Panc1 (cell line): Measurements from ENCODE around the gene DAB2IP.

Experiments
- POLR2AphosphoS5 ChIP-seq: IDR thresholded peaks from 2 replicates; pipeline ENCODE4 v1.6.1; 2012; ENCODE audit warnings: mild to moderate bottlenecking, low read depth, low read length, moderate library complexity
- SIN3A ChIP-seq: IDR thresholded peaks from 2 replicates; pipeline ENCODE4 v1.6.1; 2012; ENCODE audit warnings: low read depth, mild to moderate bottlenecking, low read length, moderate library complexity, borderline replicate concordance; ENCODE audit not compliant: insufficient read depth
- TF ChIP-seq, protein P1 (sequence below): fragments of 450-650 bp; IDR thresholded peaks from 2 replicates; pipeline ENCODE4 v1.5.1; 2017; ENCODE audit warnings: mild to moderate bottlenecking
- TF ChIP-seq, protein P2 (sequence below), 2 experiments: IDR thresholded peaks; 2 replicates each; pipeline ENCODE4 v1.6.1; 2011 to 2012; ENCODE audit warnings: low read depth in 2 of 2, control low read depth in 1 of 2, low read length in 1 of 2, mild to moderate bottlenecking in 1 of 2, moderate library complexity in 1 of 2; ENCODE audit not compliant: insufficient read depth in 1 of 2

DNA sequence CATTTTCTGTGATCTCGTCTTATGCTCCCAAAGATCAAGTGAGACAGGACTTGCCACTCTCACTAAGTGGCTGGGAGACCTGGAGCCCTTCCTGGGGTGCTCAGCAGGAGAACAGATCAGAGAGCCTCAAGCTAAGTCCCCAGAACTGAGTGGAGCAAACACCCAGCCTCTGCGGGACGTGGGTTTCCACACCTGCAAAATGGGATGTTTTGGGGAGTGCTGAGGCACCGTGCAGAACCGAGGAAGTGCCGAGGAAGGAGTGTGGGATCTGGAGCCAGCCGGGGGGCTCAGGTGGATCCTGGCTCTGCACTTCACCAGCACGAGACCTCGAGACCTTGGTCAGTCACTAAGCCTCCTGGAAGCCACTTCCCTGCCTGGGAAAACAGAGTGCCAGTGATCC, 166.0 kb downstream of the DAB2IP start:
- TF ChIP-seq POLR2AphosphoS5, result no peak
- TF ChIP-seq, protein P1, sequence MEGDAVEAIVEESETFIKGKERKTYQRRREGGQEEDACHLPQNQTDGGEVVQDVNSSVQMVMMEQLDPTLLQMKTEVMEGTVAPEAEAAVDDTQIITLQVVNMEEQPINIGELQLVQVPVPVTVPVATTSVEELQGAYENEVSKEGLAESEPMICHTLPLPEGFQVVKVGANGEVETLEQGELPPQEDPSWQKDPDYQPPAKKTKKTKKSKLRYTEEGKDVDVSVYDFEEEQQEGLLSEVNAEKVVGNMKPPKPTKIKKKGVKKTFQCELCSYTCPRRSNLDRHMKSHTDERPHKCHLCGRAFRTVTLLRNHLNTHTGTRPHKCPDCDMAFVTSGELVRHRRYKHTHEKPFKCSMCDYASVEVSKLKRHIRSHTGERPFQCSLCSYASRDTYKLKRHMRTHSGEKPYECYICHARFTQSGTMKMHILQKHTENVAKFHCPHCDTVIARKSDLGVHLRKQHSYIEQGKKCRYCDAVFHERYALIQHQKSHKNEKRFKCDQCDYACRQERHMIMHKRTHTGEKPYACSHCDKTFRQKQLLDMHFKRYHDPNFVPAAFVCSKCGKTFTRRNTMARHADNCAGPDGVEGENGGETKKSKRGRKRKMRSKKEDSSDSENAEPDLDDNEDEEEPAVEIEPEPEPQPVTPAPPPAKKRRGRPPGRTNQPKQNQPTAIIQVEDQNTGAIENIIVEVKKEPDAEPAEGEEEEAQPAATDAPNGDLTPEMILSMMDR, result no peak
- TF ChIP-seq, protein P2, sequence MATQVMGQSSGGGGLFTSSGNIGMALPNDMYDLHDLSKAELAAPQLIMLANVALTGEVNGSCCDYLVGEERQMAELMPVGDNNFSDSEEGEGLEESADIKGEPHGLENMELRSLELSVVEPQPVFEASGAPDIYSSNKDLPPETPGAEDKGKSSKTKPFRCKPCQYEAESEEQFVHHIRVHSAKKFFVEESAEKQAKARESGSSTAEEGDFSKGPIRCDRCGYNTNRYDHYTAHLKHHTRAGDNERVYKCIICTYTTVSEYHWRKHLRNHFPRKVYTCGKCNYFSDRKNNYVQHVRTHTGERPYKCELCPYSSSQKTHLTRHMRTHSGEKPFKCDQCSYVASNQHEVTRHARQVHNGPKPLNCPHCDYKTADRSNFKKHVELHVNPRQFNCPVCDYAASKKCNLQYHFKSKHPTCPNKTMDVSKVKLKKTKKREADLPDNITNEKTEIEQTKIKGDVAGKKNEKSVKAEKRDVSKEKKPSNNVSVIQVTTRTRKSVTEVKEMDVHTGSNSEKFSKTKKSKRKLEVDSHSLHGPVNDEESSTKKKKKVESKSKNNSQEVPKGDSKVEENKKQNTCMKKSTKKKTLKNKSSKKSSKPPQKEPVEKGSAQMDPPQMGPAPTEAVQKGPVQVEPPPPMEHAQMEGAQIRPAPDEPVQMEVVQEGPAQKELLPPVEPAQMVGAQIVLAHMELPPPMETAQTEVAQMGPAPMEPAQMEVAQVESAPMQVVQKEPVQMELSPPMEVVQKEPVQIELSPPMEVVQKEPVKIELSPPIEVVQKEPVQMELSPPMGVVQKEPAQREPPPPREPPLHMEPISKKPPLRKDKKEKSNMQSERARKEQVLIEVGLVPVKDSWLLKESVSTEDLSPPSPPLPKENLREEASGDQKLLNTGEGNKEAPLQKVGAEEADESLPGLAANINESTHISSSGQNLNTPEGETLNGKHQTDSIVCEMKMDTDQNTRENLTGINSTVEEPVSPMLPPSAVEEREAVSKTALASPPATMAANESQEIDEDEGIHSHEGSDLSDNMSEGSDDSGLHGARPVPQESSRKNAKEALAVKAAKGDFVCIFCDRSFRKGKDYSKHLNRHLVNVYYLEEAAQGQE (IDR thresholded peaks at IDR 0.05; ENCODE audit: insufficient read depth in 1 of 2, low read depth in 2 of 2, low read length in 1 of 2), result no peak
- no peak for TF ChIP-seq SIN3A
